Immature natural killer cell (primary cell): ENCODE results near the gene SBNO1. TPM values are rescaled to one million over a fixed set of nuclear protein-coding genes. Genes with fewer than 3 reads are reported as not detected.
"Not testable (repeated sequence)": the region's sequence is repeated elsewhere in the genome, so short reads cannot be mapped to it uniquely, and the experiment has no call there.

ENCODE experiments used
- DNase-seq, 3 donors: peaks; one replicate each; pipeline ENCODE4 v3.0.0; 2022; ENCODE audit warnings: mixed read lengths in 1 of 3
- H3K27ac Mint-ChIP-seq, 6 donors: one replicate each; pipeline ENCODE4 v1.8.0; 2020; ENCODE audit warnings: mixed read lengths in 6 of 6, mild to moderate bottlenecking in 5 of 6, inconsistent platforms in 4 of 6, moderate library complexity in 3 of 6
- H3K27me3 Mint-ChIP-seq, 3 donors: one replicate each; pipeline ENCODE4 v1.8.0; 2020 to 2021; ENCODE audit warnings: low read depth in 3 of 3, mild to moderate bottlenecking in 3 of 3, mixed read lengths in 3 of 3, moderate library complexity in 3 of 3, inconsistent platforms in 1 of 3
- H3K36me3 Mint-ChIP-seq, 3 donors: one replicate each; pipeline ENCODE4 v1.8.0; 2020; ENCODE audit warnings: mixed read lengths in 3 of 3, inconsistent platforms in 2 of 3, mild to moderate bottlenecking in 2 of 3
- H3K4me1 Mint-ChIP-seq, 2 donors: one replicate each; pipeline ENCODE4 v1.8.0; 2020; ENCODE audit warnings: inconsistent platforms in 2 of 2, mild to moderate bottlenecking in 2 of 2, mixed read lengths in 2 of 2, moderate library complexity in 1 of 2
- H3K4me3 Mint-ChIP-seq, 5 donors: one replicate each; pipeline ENCODE4 v1.8.0; 2020; ENCODE audit warnings: mild to moderate bottlenecking in 5 of 5, mixed read lengths in 5 of 5, inconsistent platforms in 3 of 5, moderate library complexity in 3 of 5
- H3K9me3 Mint-ChIP-seq, 6 donors: one replicate each; pipeline ENCODE4 v1.8.0; 2020; ENCODE audit warnings: mild to moderate bottlenecking in 6 of 6, mixed read lengths in 6 of 6, inconsistent platforms in 4 of 6, moderate library complexity in 3 of 6
- polyA plus RNA-seq, 3 donors: library from polyadenylated mRNA; unstranded; fragments of 300-500 nt; fragmentation: Illumina TruSeq; gene quantifications; one replicate each; pipeline ENCODE4 v1.2.3, GENCODE V29; 2021

The SBNO1 gene
- polyA plus RNA-seq, 3 donors from 2014 or later, result 20.0 to 34.3 (median 26.9) TPM

GRCh38 chr12:123396543-123396942 lies 31.9 kb upstream of the SBNO1 start:
- Mint-ChIP-seq H3K36me3 (peaks cover 0 to 27% (median 7%) of the 10 kb centered on the region in 3 donors), H3K9me3 (no peaks in the 10 kb centered on the region), H3K27ac (no peak overlapping the region), H3K4me1 (peaks cover 15 to 28% of the 10 kb centered on the region in 2 donors), H3K27me3 (peaks cover 0 to 4% (median 0%) of the 10 kb centered on the region in 3 donors), H3K4me3 (no peak overlapping the region)
- DNase-seq, result no peak

- DNase-seq, result no peak
- Mint-ChIP-seq H3K36me3 (peaks cover 0 to 28% (median 7%) of the 10 kb centered on the region in 3 donors), H3K27me3 (peaks cover 0 to 6% (median 3%) of the 10 kb centered on the region in 3 donors), H3K9me3 (no peaks in the 10 kb centered on the region), H3K4me3 (no peak overlapping the region), H3K27ac (peak overlapping the region in 1 of 6 donors; percentile 53), H3K4me1 (peaks cover 28 to 41% of the 10 kb centered on the region in 2 donors)
Measured at GRCh38 chr12:123395236-123395635, 30.6 kb upstream of the SBNO1 start.

GRCh38 chr12:123393747-123394146 lies 29.1 kb upstream of the SBNO1 start:
- Mint-ChIP-seq H3K9me3 (no peaks in the 10 kb centered on the region), H3K4me1 (peaks cover 29 to 40% of the 10 kb centered on the region in 2 donors), H3K27ac (no peak overlapping the region), H3K4me3 (no peak overlapping the region), H3K27me3 (peaks cover 0 to 8% (median 7%) of the 10 kb centered on the region in 3 donors), H3K36me3 (peaks cover 0 to 28% (median 7%) of the 10 kb centered on the region in 3 donors)
- no peak for DNase-seq

GRCh38 chr12:123391546-123392343 lies 27.1 kb upstream of the SBNO1 start:
- no peaks in the 10 kb centered on the region for H3K9me3 Mint-ChIP-seq
- peaks cover 2 to 9% (median 7%) of the 10 kb centered on the region in 3 donors for H3K27me3 Mint-ChIP-seq
- no peak for DNase-seq
- peaks cover 43 to 58% of the 10 kb centered on the region in 2 donors for H3K4me1 Mint-ChIP-seq
- H3K4me3 Mint-ChIP-seq, result peak overlapping the region; percentile 87 to 92 (median 90)
- peaks cover 0 to 24% (median 7%) of the 10 kb centered on the region in 3 donors for H3K36me3 Mint-ChIP-seq
- H3K27ac Mint-ChIP-seq, result peak overlapping the region; percentile 69 to 95 (median 84)

GRCh38 chr12:123390498-123391426 lies 26.1 kb upstream of the SBNO1 start:
- DNase-seq, result peak in 1 of 3 donors; percentile 33
- Mint-ChIP-seq H3K27me3 (peaks cover 2 to 7% (median 5%) of the 10 kb centered on the region in 3 donors), H3K36me3 (peaks cover 0 to 17% (median 7%) of the 10 kb centered on the region in 3 donors), H3K4me1 (peaks cover 45 to 59% of the 10 kb centered on the region in 2 donors), H3K4me3 (peak overlapping the region; percentile 87 to 92 (median 90)), H3K9me3 (no peaks in the 10 kb centered on the region), H3K27ac (peak overlapping the region; percentile 69 to 95 (median 84))

- peak; percentile 30 to 40 (median 39) for DNase-seq
- Mint-ChIP-seq H3K36me3 (peaks cover 0 to 12% (median 2%) of the 10 kb centered on the region in 3 donors), H3K9me3 (no peaks in the 10 kb centered on the region), H3K27ac (peak overlapping the region; percentile 69 to 95 (median 84)), H3K4me3 (peak overlapping the region; percentile 87 to 92 (median 90)), H3K27me3 (peaks cover 2 to 7% (median 5%) of the 10 kb centered on the region in 3 donors), H3K4me1 (peaks cover 44 to 57% of the 10 kb centered on the region in 2 donors)
Measured at GRCh38 chr12:123389560-123390351, 25.1 kb upstream of the SBNO1 start.

GRCh38 chr12:123388951-123389559 lies 24.4 kb upstream of the SBNO1 start:
- Mint-ChIP-seq H3K9me3 (no peaks in the 10 kb centered on the region), H3K4me1 (peaks cover 48 to 54% of the 10 kb centered on the region in 2 donors), H3K27ac (no peak overlapping the region), H3K27me3 (peaks cover 2 to 7% (median 5%) of the 10 kb centered on the region in 3 donors), H3K4me3 (no peak overlapping the region), H3K36me3 (peaks cover 0 to 10% (median 0%) of the 10 kb centered on the region in 3 donors)
- no peak for DNase-seq

GRCh38 chr12:123388177-123388950 lies 23.7 kb upstream of the SBNO1 start:
- peaks cover 2 to 7% (median 5%) of the 10 kb centered on the region in 3 donors for H3K27me3 Mint-ChIP-seq
- no peaks in the 10 kb centered on the region for H3K9me3 Mint-ChIP-seq
- peaks cover 55 to 57% of the 10 kb centered on the region in 2 donors for H3K4me1 Mint-ChIP-seq
- peaks cover 0 to 10% (median 0%) of the 10 kb centered on the region in 3 donors for H3K36me3 Mint-ChIP-seq
- H3K4me3 Mint-ChIP-seq, result peak overlapping the region; percentile 86 to 90 (median 86)
- peak; percentile 77 to 79 (median 78) for DNase-seq
- H3K27ac Mint-ChIP-seq, result peak overlapping the region; percentile 88 to 94 (median 93)

- H3K4me1 Mint-ChIP-seq, result peaks cover 51 to 54% of the 10 kb centered on the region in 2 donors
- no peaks in the 10 kb centered on the region for H3K9me3 Mint-ChIP-seq
- H3K36me3 Mint-ChIP-seq, result peaks cover 0 to 7% (median 0%) of the 10 kb centered on the region in 3 donors
- H3K27me3 Mint-ChIP-seq, result peaks cover 2 to 7% (median 5%) of the 10 kb centered on the region in 3 donors
- peak overlapping the region; percentile 88 to 94 (median 93) for H3K27ac Mint-ChIP-seq
- no peak for DNase-seq
- H3K4me3 Mint-ChIP-seq, result peak overlapping the region; percentile 86 to 90 (median 86)
Measured at GRCh38 chr12:123387508-123388176, 23.0 kb upstream of the SBNO1 start.

GRCh38 chr12:123385536-123385935 lies 20.9 kb upstream of the SBNO1 start:
- H3K9me3 Mint-ChIP-seq, H3K36me3 Mint-ChIP-seq, DNase-seq, H3K27me3 Mint-ChIP-seq: not testable (repeated sequence)
- peak overlapping the region in 3 of 5 donors; percentile 27 to 44 (median 32) for H3K4me3 Mint-ChIP-seq
- peaks cover 33 to 39% of the 10 kb centered on the region in 2 donors for H3K4me1 Mint-ChIP-seq
- H3K27ac Mint-ChIP-seq, result peak overlapping the region in 1 of 6 donors; percentile 17

- peaks cover 2 to 3% (median 2%) of the 10 kb centered on the region in 3 donors for H3K27me3 Mint-ChIP-seq
- DNase-seq, result no peak
- peaks cover 27 to 33% of the 10 kb centered on the region in 2 donors for H3K4me1 Mint-ChIP-seq
- no peaks in the 10 kb centered on the region for H3K9me3 Mint-ChIP-seq
- peak overlapping the region; percentile 89 to 93 (median 91) for H3K4me3 Mint-ChIP-seq
- no peaks in the 10 kb centered on the region for H3K36me3 Mint-ChIP-seq
- H3K27ac Mint-ChIP-seq, result no peak overlapping the region
Measured at GRCh38 chr12:123384994-123385376, 20.3 kb upstream of the SBNO1 start.
